DND-41 (cell line): Measurements from ENCODE around the gene TOX3.

Experiments used
- CTCF ChIP-seq: IDR thresholded peaks from 2 replicates; pipeline ENCODE4 v1.5.1; 2012; ENCODE audit warnings: borderline replicate concordance, low read length, moderate library complexity, mild to moderate bottlenecking; ENCODE audit not compliant: poor library complexity, severe bottlenecking; ENCODE audit errors: extremely low read depth
- EZH2 ChIP-seq: IDR thresholded peaks from 3 replicates; pipeline ENCODE4 v1.6.1; 2012; ENCODE audit warnings: borderline replicate concordance, low read depth, mild to moderate bottlenecking, moderate library complexity, low read length, inconsistent platforms; ENCODE audit not compliant: severe bottlenecking

GRCh38 chr16:52537516-52537915, 9.4 kb downstream of the TOX3 start:
- no peak for TF ChIP-seq EZH2
- TF ChIP-seq CTCF = no peak
